Naive thymus-derived CD4-positive, alpha-beta T cell (primary cell): ENCODE measurements around the gene TMEM45A. TPM values are rescaled to one million over a fixed set of nuclear protein-coding genes. Genes with fewer than 3 reads are reported as not detected.
"Not testable (repeated sequence)": the region's sequence is repeated elsewhere in the genome, so short reads cannot be mapped to it uniquely, and the experiment has no call there.

Experiments
- ATAC-seq: fragments of 150-1000 bp; cut with Tn5 transposase; 2 replicates; pipeline ENCODE4 v1.10.0; 2021; ENCODE audit warnings: mild to moderate bottlenecking, moderate library complexity
- CTCF ChIA-PET: fragments of 350-600 bp; sonication (Branson Sonifier 250); formaldehyde crosslinking; loops from one replicate; lab custom pipeline; 2021; ENCODE audit warnings: antibody characterized with exemption; lab: Charles Lee
- POLR2A ChIA-PET: fragments of 350-600 bp; sonication (Branson Sonifier 250); formaldehyde crosslinking; loops from one replicate; lab custom pipeline; 2021; ENCODE audit warnings: antibody characterized with exemption, inconsistent platforms; lab: Charles Lee
- DNase-seq, 9 donors: peaks; one replicate each; pipeline versions ENCODE4 v3.0.0 to v3.0.0-alpha.2; 2020 to 2022; ENCODE audit warnings: mixed read lengths in 1 of 9
- H3K27ac ChIP-seq: one replicate; pipeline ENCODE4 v1.7.0; 2013; ENCODE audit warnings: mild to moderate bottlenecking, low read depth, low read length, moderate library complexity
- H3K27me3 ChIP-seq, 2 donors: one replicate each; pipeline ENCODE4 v1.7.0; 2013; ENCODE audit warnings: low read length in 2 of 2, mild to moderate bottlenecking in 2 of 2, moderate library complexity in 2 of 2; ENCODE audit not compliant: control insufficient read depth in 2 of 2, insufficient read depth in 2 of 2
- H3K36me3 ChIP-seq, 3 experiments: 1 replicate in 2 of 3; 2 replicates in 1 of 3; pipeline ENCODE4 v1.7.0; 2013; ENCODE audit warnings: low read length in 3 of 3, mild to moderate bottlenecking in 3 of 3, moderate library complexity in 1 of 3; ENCODE audit not compliant: insufficient read depth in 3 of 3, control insufficient read depth in 2 of 3
- H3K4me1 ChIP-seq, 2 donors: one replicate each; pipeline ENCODE4 v1.7.0; 2013; ENCODE audit warnings: low read length in 2 of 2, mild to moderate bottlenecking in 2 of 2, moderate library complexity in 1 of 2; ENCODE audit not compliant: control insufficient read depth in 2 of 2, insufficient read depth in 2 of 2
- H3K4me3 ChIP-seq: 2 replicates; pipeline ENCODE4 v1.7.0; 2013; ENCODE audit warnings: mild to moderate bottlenecking, low read length
- H3K9me3 ChIP-seq, 3 experiments: 1 replicate in 2 of 3; 2 replicates in 1 of 3; pipeline ENCODE4 v1.7.0; 2013; ENCODE audit warnings: low read length in 3 of 3; ENCODE audit not compliant: control insufficient read depth in 2 of 3
- H3K27ac Mint-ChIP-seq, 9 donors: one replicate each; pipeline ENCODE4 v1.8.0; 2020 to 2022; ENCODE audit warnings: mixed read lengths in 9 of 9, mild to moderate bottlenecking in 8 of 9, moderate library complexity in 5 of 9, inconsistent platforms in 2 of 9
- H3K27me3 Mint-ChIP-seq, 5 donors: one replicate each; pipeline ENCODE4 v1.8.0; 2021 to 2022; ENCODE audit warnings: mixed read lengths in 5 of 5, mild to moderate bottlenecking in 1 of 5
- H3K36me3 Mint-ChIP-seq, 5 donors: one replicate each; pipeline ENCODE4 v1.8.0; 2020 to 2022; ENCODE audit warnings: mixed read lengths in 5 of 5, mild to moderate bottlenecking in 3 of 5, inconsistent platforms in 1 of 5
- H3K4me1 Mint-ChIP-seq, 7 donors: one replicate each; pipeline ENCODE4 v1.8.0; 2020 to 2022; ENCODE audit warnings: mixed read lengths in 7 of 7, mild to moderate bottlenecking in 3 of 7, inconsistent platforms in 1 of 7
- H3K4me3 Mint-ChIP-seq, 10 donors: one replicate each; pipeline ENCODE4 v1.8.0; 2020 to 2022; ENCODE audit warnings: mild to moderate bottlenecking in 10 of 10, mixed read lengths in 10 of 10, moderate library complexity in 6 of 10, inconsistent platforms in 2 of 10
- H3K9me3 Mint-ChIP-seq, 11 donors: one replicate each; pipeline ENCODE4 v1.8.0; 2020 to 2022; ENCODE audit warnings: mixed read lengths in 11 of 11, mild to moderate bottlenecking in 4 of 11, inconsistent platforms in 1 of 11, moderate library complexity in 1 of 11
- intact Hi-C, 2 donors: fragments of 100-400 bp; cut with micrococcal nuclease; formaldehyde crosslinking; loops; one replicate each; pipeline ENCODE4 v1.15.1; 2023
- polyA plus RNA-seq, 2 donors: library from polyadenylated mRNA; unstranded; fragments of 300-500 nt; fragmentation: Illumina TruSeq; gene quantifications; one replicate each; pipeline ENCODE4 v1.2.3, GENCODE V29; 2021
- total RNA-seq, 6 experiments: library from RNA in 5 of 6; stranded (reverse) in 5 of 6; gene quantifications; 1 replicate in 5 of 6; 2 replicates in 1 of 6; pipeline ENCODE4 v1.2.3 and lab custom pipeline; 2021 to 2026

TMEM45A gene
- total and polyA plus RNA-seq, 7 experiments from 2014 or later: 0.11 to 0.44 (median 0.21) TPM; not detected in 2

DNA sequence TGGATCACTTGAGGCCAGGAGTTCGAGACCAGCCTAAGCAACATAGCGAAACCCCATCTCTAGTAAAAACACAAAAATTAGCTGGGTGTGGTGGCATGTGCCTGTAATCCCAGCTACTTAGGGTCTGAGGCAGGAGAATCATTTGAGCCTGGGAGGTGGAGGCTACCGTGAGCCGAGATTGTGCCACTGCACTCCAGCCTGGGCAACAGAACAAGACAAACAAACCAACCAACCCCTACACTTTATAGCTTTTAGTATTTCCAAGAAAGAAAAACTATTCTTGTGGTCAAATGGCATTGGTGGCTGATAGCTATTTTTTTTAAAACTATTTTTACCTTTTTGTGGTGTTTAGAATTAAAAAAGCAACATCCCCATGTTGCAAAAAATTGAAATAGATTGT lies 7.2 kb downstream of the TMEM45A start:
- Mint-ChIP-seq H3K27ac (no peak overlapping the region), H3K4me1 (peaks cover 0 to 5% (median 0%) of the 10 kb centered on the region in 7 donors), H3K36me3 (no peaks in the 10 kb centered on the region), H3K27me3 (peaks cover 21 to 46% (median 28%) of the 10 kb centered on the region in 5 donors), H3K4me3 (no peak overlapping the region), H3K9me3 (peaks cover 0 to 2% (median 0%) of the 10 kb centered on the region in 11 donors)
- no peaks in the 10 kb centered on the region for H3K36me3 ChIP-seq
- no peak for DNase-seq
- ChIA-PET CTCF (interaction anchor here (0.6 kb wide), 1 partner anchor 21 kb away, joined by 10 read pairs; no protein-coding TSS in a partner anchor), POLR2A (interaction anchor here (0.6 kb wide), 1 partner anchor 238 kb away, joined by 4 read pairs; no protein-coding TSS in a partner anchor)
- no peaks in the 10 kb centered on the region for H3K9me3 ChIP-seq
- no peak for ATAC-seq
- no peak overlapping the region for H3K27ac ChIP-seq
- no peak overlapping the region for H3K4me3 ChIP-seq
- no peaks in the 10 kb centered on the region for H3K27me3 ChIP-seq
- intact Hi-C loops: loop anchor here in 1 of 2 donors (10.0 kb wide), 1 partner anchor 185 kb away; no protein-coding TSS in a partner anchor
- no peaks in the 10 kb centered on the region for H3K4me1 ChIP-seq

DNA sequence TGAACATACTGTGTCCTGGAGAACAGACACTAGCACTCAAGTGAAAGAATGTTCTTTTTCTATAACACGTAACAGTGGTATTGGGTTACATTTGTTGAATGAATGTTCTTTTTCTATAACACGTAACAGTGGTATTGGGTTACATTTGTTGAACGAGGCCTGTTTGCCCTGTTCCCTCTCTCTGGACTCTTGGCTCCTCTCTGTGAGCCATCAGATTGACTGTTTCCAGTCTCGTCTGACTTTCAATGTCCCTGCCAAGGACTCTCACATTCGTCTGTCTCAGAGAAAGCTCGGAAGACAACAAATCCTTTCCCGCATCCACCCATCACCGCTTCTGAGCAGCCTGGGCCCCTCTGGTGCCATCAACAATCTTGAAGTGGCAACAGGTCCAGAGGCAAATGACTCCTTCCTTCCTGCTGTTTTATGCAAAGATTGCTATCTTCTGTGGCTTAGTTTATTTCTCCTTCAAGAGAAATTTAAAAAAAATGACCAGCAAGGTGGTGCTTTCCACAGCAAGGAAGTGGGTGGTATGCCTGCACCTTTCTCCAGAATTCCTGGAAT lies 8.0 kb downstream of the TMEM45A start:
- H3K27me3 Mint-ChIP-seq: peaks cover 19 to 46% (median 29%) of the 10 kb centered on the region in 5 donors
- ChIA-PET CTCF (no interaction called here), POLR2A (no interaction called here)
- Histone ChIP-seq H3K27me3 (no peaks in the 10 kb centered on the region), H3K9me3 (no peaks in the 10 kb centered on the region), H3K36me3 (no peaks in the 10 kb centered on the region), H3K4me3 (no peak overlapping the region), H3K27ac (no peak overlapping the region), H3K4me1 (no peaks in the 10 kb centered on the region)
- no peak overlapping the region for H3K27ac Mint-ChIP-seq
- H3K4me3 Mint-ChIP-seq: no peak overlapping the region
- intact Hi-C loops: no loop called here
- peaks cover 0 to 2% (median 0%) of the 10 kb centered on the region in 11 donors for H3K9me3 Mint-ChIP-seq
- no peaks in the 10 kb centered on the region for H3K36me3 Mint-ChIP-seq
- DNase-seq (no peak), ATAC-seq (no peak)
- H3K4me1 Mint-ChIP-seq: no peaks in the 10 kb centered on the region

DNA sequence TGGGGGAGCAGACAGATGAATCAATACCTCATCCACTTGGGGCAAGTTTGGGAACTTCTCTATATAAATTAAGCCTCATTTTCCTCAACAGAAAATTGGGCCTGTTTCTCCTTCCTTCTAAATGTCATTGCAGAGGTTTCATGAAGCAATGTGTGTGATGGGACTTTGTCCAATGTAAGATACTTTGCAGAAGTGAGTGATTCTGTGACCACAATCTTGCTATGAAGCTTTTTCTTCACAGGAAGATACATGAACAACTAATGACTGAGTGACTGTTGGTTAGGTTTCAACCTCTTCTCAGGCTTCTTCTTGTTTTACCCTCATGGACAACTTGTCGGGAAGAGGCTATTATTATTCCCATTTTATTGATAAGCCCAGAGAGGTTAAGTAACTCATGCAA lies 11.0 kb downstream of the TMEM45A start:
- Mint-ChIP-seq H3K27me3 (peaks cover 33 to 48% (median 39%) of the 10 kb centered on the region in 5 donors), H3K36me3 (no peaks in the 10 kb centered on the region), H3K9me3 (peaks cover 0 to 2% (median 0%) of the 10 kb centered on the region in 11 donors), H3K4me3 (no peak overlapping the region), H3K27ac (no peak overlapping the region), H3K4me1 (no peaks in the 10 kb centered on the region)
- Histone ChIP-seq H3K4me1 (no peaks in the 10 kb centered on the region), H3K36me3 (no peaks in the 10 kb centered on the region), H3K27ac (no peak overlapping the region), H3K9me3 (no peaks in the 10 kb centered on the region), H3K4me3 (no peak overlapping the region), H3K27me3 (no peaks in the 10 kb centered on the region)
- CTCF ChIA-PET: no interaction called here
- no peak for ATAC-seq
- no peak for DNase-seq
- intact Hi-C loops: no loop called here
- POLR2A ChIA-PET: no interaction called here

DNA sequence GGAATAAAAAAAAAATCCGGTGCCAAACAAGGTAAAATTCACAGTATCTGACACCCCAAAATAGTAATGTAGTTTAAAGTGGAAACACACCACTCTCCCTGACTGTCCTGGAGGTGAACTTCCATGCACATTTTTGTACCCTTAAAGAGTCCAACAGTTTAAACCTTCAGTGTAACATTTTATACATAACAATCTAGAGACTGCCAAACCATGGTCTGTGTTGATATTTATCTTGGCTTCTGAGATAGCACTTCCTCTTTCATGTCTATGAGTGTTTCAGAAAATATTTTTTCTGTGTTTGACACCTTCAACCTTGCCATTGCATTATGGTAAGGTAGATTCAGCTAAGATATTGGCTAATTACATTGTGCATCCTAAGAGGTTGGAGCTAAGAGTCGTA lies 13.9 kb downstream of the TMEM45A start:
- DNase-seq (no peak), ATAC-seq (no peak)
- H3K4me3 Mint-ChIP-seq: no peak overlapping the region
- no peak overlapping the region for H3K27ac Mint-ChIP-seq
- Histone ChIP-seq H3K9me3 (no peaks in the 10 kb centered on the region), H3K4me3 (no peak overlapping the region), H3K27ac (no peak overlapping the region), H3K36me3 (no peaks in the 10 kb centered on the region), H3K27me3 (no peaks in the 10 kb centered on the region), H3K4me1 (no peaks in the 10 kb centered on the region)
- CTCF ChIA-PET: no interaction called here
- H3K27me3 Mint-ChIP-seq: peaks cover 30 to 57% (median 45%) of the 10 kb centered on the region in 5 donors
- peaks cover 0 to 8% (median 2%) of the 10 kb centered on the region in 11 donors for H3K9me3 Mint-ChIP-seq
- intact Hi-C loops: no loop called here
- POLR2A ChIA-PET: no interaction called here
- H3K4me1 Mint-ChIP-seq: no peaks in the 10 kb centered on the region
- H3K36me3 Mint-ChIP-seq: no peaks in the 10 kb centered on the region

DNA sequence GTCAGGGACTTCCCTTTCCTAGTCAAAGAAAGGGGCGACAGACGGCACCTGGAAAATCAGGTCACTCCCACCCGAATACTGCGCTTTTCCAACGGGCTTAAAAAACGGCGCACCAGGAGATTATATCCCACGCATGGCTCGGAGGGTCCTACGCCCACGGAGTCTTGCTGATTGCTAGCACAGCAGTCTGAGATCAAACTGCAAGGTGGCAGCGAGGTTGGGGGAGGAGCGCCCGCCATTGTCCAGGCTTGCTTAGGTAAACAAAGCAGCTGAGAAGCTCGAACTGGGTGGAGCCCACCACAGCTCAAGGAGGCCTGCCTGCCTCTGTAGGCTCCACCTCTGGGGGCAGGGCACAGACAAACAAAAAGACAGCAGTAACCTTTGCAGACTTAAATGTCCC lies 17.4 kb downstream of the TMEM45A start:
- H3K27ac Mint-ChIP-seq, CTCF ChIA-PET, H3K4me3 ChIP-seq, H3K36me3 Mint-ChIP-seq, H3K4me1 ChIP-seq, H3K27me3 ChIP-seq, intact Hi-C loops, H3K4me3 Mint-ChIP-seq, DNase-seq, H3K9me3 Mint-ChIP-seq, H3K27ac ChIP-seq, POLR2A ChIA-PET, ATAC-seq, H3K36me3 ChIP-seq, H3K9me3 ChIP-seq, H3K4me1 Mint-ChIP-seq: not testable (repeated sequence)
- peaks cover 15 to 40% (median 34%) of the 10 kb centered on the region in 5 donors for H3K27me3 Mint-ChIP-seq

DNA sequence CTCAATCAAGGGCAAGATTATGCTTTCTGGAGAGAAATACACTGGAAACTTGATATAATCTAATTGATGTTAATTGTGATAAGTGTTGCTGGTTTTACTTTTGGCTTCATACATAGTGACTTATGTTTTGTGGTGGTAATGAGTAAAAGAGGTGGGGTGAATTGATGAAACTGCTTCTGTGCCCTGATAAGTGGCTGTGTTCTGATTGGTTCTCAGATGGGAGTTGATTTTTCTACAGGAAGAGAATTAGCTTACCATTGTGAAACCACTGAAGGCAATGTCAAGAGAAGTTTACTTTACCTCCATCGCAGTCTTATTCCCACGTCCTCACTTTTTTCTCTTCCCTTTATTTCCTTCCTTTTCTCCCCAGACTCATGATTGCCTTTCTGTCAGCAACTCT lies 23.8 kb downstream of the TMEM45A start:
- intact Hi-C loops: no loop called here
- H3K4me1 Mint-ChIP-seq: peaks cover 0 to 7% (median 0%) of the 10 kb centered on the region in 7 donors
- no peak overlapping the region for H3K27ac Mint-ChIP-seq
- H3K27me3 ChIP-seq: no peaks in the 10 kb centered on the region
- H3K4me3 ChIP-seq: no peak overlapping the region
- peaks cover 0 to 5% (median 0%) of the 10 kb centered on the region in 11 donors for H3K9me3 Mint-ChIP-seq
- no peak overlapping the region for H3K27ac ChIP-seq
- ChIA-PET CTCF (no interaction called here), POLR2A (no interaction called here)
- no peaks in the 10 kb centered on the region for H3K27me3 Mint-ChIP-seq
- H3K9me3 ChIP-seq: no peaks in the 10 kb centered on the region
- ATAC-seq (no peak), DNase-seq (no peak)
- H3K36me3 Mint-ChIP-seq: no peaks in the 10 kb centered on the region
- H3K4me1 ChIP-seq: no peaks in the 10 kb centered on the region
- H3K36me3 ChIP-seq: no peaks in the 10 kb centered on the region
- no peak overlapping the region for H3K4me3 Mint-ChIP-seq

DNA sequence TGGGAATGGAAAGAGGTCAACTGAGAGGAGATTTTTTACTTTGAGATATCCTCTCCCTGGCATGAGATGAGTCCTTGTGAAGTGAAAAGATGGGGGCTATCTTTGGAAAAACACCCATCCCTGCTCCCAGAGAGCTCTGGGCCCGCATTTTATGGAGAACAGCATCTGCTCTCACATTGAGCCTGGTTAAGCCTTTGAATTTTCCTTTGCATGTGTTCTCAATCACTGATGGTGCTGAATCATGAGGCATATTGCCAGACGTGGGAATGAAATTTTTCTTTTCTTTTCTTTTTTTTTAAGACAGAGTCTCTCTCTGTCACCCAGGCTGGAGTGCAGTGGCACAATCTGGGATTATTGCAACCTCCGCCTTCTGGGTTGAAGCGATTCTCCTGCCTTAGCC lies 24.4 kb downstream of the TMEM45A start:
- no peaks in the 10 kb centered on the region for H3K4me1 ChIP-seq
- H3K9me3 Mint-ChIP-seq: peaks cover 0 to 2% (median 0%) of the 10 kb centered on the region in 11 donors
- intact Hi-C loops: no loop called here
- no peak overlapping the region for H3K27ac Mint-ChIP-seq
- H3K4me1 Mint-ChIP-seq: peaks cover 0 to 7% (median 0%) of the 10 kb centered on the region in 7 donors
- no peak for DNase-seq
- H3K27ac ChIP-seq: no peak overlapping the region
- no peaks in the 10 kb centered on the region for H3K27me3 ChIP-seq
- no peak overlapping the region for H3K4me3 Mint-ChIP-seq
- H3K4me3 ChIP-seq: no peak overlapping the region
- H3K27me3 Mint-ChIP-seq: no peaks in the 10 kb centered on the region
- POLR2A ChIA-PET: no interaction called here
- CTCF ChIA-PET: no interaction called here
- no peaks in the 10 kb centered on the region for H3K9me3 ChIP-seq
- no peak for ATAC-seq
- H3K36me3 ChIP-seq: no peaks in the 10 kb centered on the region
- no peaks in the 10 kb centered on the region for H3K36me3 Mint-ChIP-seq
